BE2C (cell line): ENCODE results near the gene COP1.
"Not testable (repeated sequence)": the region's sequence is repeated elsewhere in the genome, so short reads cannot be mapped to it uniquely, and the experiment has no call there.

Experiments
- DNase-seq: peaks from one replicate; pipeline ENCODE4 v3.0.0-alpha.2; 2020
- H3K27me3 ChIP-seq: fragments of 250-450 bp; sonication (Bioruptor Pico); 2 replicates; pipeline ENCODE4 v1.5.1; 2020; ENCODE audit warnings: mild to moderate bottlenecking
- H3K36me3 ChIP-seq: fragments of 250-450 bp; sonication (Bioruptor Pico); 2 replicates; pipeline ENCODE4 v1.5.1; 2020; ENCODE audit warnings: mild to moderate bottlenecking
- H3K4me1 ChIP-seq: fragments of 250-450 bp; sonication (Bioruptor Pico); 2 replicates; pipeline ENCODE4 v1.5.1; 2020
- H3K4me3 ChIP-seq: 2 replicates; pipeline ENCODE4 v1.5.1; 2011; ENCODE audit warnings: low read depth, low read length
- H3K9me3 ChIP-seq: fragments of 250-450 bp; sonication (Bioruptor Pico); 2 replicates; pipeline ENCODE4 v1.5.1; 2020
- TF ChIP-seq, protein P1 (sequence below): IDR thresholded peaks from 2 replicates; pipeline ENCODE4 v1.5.1; 2012; ENCODE audit warnings: mild to moderate bottlenecking, low read depth, low read length

The COP1 gene

DNA sequence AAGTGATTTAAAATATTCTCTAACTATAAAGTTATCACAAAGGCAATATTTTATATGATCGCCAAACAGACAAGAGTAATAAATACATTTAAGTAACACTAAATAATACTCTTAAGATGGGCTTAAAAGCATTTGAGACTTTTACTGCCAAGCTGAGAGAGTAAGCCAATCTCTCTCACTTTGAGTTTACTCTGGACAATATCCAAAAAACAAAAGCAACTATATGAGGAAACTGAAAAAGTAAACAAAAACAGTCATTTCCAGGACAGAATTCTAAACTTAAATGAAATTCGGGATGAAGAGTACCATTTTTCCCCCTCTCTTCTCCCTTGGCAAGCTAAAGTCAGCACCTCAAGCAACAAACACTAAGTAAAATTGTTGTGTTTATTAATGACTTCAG lies 173.2 kb downstream of the COP1 start:
- Histone ChIP-seq H3K9me3 (no peaks in the 10 kb centered on the region), H3K4me3 (no peak overlapping the region), H3K4me1 (peaks cover 4% of the 10 kb centered on the region), H3K27me3 (no peaks in the 10 kb centered on the region), H3K36me3 (no peaks in the 10 kb centered on the region)
- TF ChIP-seq, protein P1, sequence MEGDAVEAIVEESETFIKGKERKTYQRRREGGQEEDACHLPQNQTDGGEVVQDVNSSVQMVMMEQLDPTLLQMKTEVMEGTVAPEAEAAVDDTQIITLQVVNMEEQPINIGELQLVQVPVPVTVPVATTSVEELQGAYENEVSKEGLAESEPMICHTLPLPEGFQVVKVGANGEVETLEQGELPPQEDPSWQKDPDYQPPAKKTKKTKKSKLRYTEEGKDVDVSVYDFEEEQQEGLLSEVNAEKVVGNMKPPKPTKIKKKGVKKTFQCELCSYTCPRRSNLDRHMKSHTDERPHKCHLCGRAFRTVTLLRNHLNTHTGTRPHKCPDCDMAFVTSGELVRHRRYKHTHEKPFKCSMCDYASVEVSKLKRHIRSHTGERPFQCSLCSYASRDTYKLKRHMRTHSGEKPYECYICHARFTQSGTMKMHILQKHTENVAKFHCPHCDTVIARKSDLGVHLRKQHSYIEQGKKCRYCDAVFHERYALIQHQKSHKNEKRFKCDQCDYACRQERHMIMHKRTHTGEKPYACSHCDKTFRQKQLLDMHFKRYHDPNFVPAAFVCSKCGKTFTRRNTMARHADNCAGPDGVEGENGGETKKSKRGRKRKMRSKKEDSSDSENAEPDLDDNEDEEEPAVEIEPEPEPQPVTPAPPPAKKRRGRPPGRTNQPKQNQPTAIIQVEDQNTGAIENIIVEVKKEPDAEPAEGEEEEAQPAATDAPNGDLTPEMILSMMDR, result no peak
- no peak for DNase-seq

GRCh38 chr1:176033474-176033873 lies 173.6 kb downstream of the COP1 start:
- H3K4me1 ChIP-seq, result peaks cover 4% of the 10 kb centered on the region
- H3K36me3 ChIP-seq, result no peaks in the 10 kb centered on the region
- H3K27me3 ChIP-seq, result no peaks in the 10 kb centered on the region
- DNase-seq, result no peak
- H3K4me3 ChIP-seq, result no peak overlapping the region
- H3K9me3 ChIP-seq, result no peaks in the 10 kb centered on the region
- TF ChIP-seq, protein P1, result no peak

- no peaks in the 10 kb centered on the region for H3K27me3 ChIP-seq
- H3K9me3 ChIP-seq, result no peaks in the 10 kb centered on the region
- H3K4me1 ChIP-seq, result peaks cover 4% of the 10 kb centered on the region
- no peak overlapping the region for H3K4me3 ChIP-seq
- TF ChIP-seq, protein P1, result no peak
- no peaks in the 10 kb centered on the region for H3K36me3 ChIP-seq
- no peak for DNase-seq
These were observed 174.9 kb downstream of the COP1 start for GRCh38 chr1:176032040-176032645.

- H3K27me3 ChIP-seq, result no peaks in the 10 kb centered on the region
- peaks cover 4% of the 10 kb centered on the region for H3K4me1 ChIP-seq
- H3K4me3 ChIP-seq, result no peak overlapping the region
- H3K36me3 ChIP-seq, result no peaks in the 10 kb centered on the region
- no peak for DNase-seq
- no peaks in the 10 kb centered on the region for H3K9me3 ChIP-seq
- TF ChIP-seq, protein P1, result no peak
These were observed 177.5 kb downstream of the COP1 start for GRCh38 chr1:176029609-176030008.

DNA sequence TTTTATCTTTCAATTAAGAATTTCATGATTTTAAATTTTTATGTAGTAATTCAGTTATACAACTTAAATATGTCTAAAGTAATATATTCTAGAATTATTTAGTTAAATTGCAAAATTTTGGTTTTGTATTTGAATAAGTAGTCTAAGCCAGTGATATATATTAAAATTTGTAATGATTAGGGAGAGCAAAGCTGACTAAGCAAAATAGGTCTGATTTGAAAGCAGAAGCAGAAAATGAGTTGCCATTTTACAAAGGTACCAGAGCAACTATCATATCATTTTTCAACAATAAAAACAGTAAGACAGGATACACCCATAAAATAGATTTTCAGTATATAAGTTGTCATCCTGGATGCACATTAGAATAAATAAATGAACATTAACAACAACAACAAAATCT lies 177.9 kb downstream of the COP1 start:
- peaks cover 4% of the 10 kb centered on the region for H3K4me1 ChIP-seq
- TF ChIP-seq, protein P1, result no peak
- H3K9me3 ChIP-seq, result no peaks in the 10 kb centered on the region
- no peak for DNase-seq
- H3K4me3 ChIP-seq, result no peak overlapping the region
- H3K27me3 ChIP-seq, result no peaks in the 10 kb centered on the region
- H3K36me3 ChIP-seq, result no peaks in the 10 kb centered on the region

DNA sequence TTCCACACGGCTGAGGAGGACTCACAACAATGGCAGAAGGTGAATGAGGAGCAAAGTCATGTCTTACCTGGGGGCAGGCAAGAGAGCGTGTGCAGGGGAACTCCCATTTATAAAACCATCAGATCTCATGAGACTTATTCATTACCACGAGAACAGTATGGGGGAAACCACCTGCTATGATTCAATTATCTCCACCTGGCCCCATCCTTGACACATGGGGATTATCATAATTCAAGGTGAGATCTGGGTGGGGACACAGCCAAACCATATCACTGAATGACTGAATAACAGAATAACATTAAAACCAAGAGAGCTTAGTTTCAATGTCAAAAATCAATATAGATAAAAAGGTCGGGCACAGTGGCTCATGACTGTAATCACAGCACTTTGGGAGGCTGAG lies 179.2 kb downstream of the COP1 start:
- not testable (repeated sequence) for H3K9me3 ChIP-seq, H3K27me3 ChIP-seq, H3K4me3 ChIP-seq, DNase-seq, H3K4me1 ChIP-seq, H3K36me3 ChIP-seq

DNA sequence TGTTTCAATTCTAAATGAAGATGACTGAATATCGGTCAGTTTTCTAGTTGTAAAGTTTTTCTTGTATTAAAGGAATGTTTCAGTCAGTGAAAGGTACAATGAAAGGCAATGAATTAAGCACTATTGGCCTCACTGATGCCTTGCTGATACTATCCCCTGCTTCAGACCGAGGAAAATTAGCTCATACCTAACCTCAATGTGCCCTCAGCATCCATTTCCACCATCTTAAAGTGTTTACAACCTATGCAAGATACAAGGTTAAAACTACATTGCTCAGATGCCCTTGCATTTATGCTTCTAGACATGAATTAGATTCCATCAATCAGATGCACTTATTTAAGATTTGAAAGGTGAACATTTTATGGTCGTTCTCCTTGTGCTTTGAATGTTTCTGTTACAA lies 184.5 kb downstream of the COP1 start:
- Histone ChIP-seq H3K4me3 (no peak overlapping the region), H3K4me1 (no peaks in the 10 kb centered on the region; the same call in 1 of the 2 replicates), H3K27me3 (no peaks in the 10 kb centered on the region), H3K36me3 (no peaks in the 10 kb centered on the region), H3K9me3 (no peaks in the 10 kb centered on the region)
- no peak for DNase-seq
- TF ChIP-seq, protein P1, result no peak
